Raji (cell line): ENCODE measurements around the gene FHAD1.

ENCODE experiments used
- POLR2A ChIP-seq: IDR thresholded peaks from 2 replicates; pipeline ENCODE4 v1.6.1; 2011; ENCODE audit warnings: low read depth, low read length, control low read depth; ENCODE audit not compliant: insufficient read depth

Gene FHAD1

GRCh38 chr1:15296585-15297321 lies 49.7 kb downstream of the FHAD1 start:
- TF ChIP-seq POLR2A = no peak

- no peak for TF ChIP-seq POLR2A
These were observed 52.2 kb downstream of the FHAD1 start for GRCh38 chr1:15299179-15299578.

- TF ChIP-seq POLR2A = no peak
These were observed 52.8 kb downstream of the FHAD1 start for GRCh38 chr1:15299806-15300205.

GRCh38 chr1:15303935-15304334 lies 56.9 kb downstream of the FHAD1 start:
- no peak for TF ChIP-seq POLR2A

- TF ChIP-seq POLR2A = no peak
These were observed 57.9 kb downstream of the FHAD1 start for GRCh38 chr1:15304708-15305467.

- no peak for TF ChIP-seq POLR2A
These were observed 58.4 kb downstream of the FHAD1 start for GRCh38 chr1:15305468-15305770.

- TF ChIP-seq POLR2A = no peak
These were observed 61.1 kb downstream of the FHAD1 start for GRCh38 chr1:15308135-15308534.

- TF ChIP-seq POLR2A = no peak
These were observed 61.6 kb downstream of the FHAD1 start for GRCh38 chr1:15308621-15309027.

- no peak for TF ChIP-seq POLR2A
These were observed 62.7 kb downstream of the FHAD1 start for GRCh38 chr1:15309687-15310086.

- TF ChIP-seq POLR2A = no peak
These were observed 63.5 kb downstream of the FHAD1 start for GRCh38 chr1:15310544-15310943.

GRCh38 chr1:15311122-15311822 lies 64.2 kb downstream of the FHAD1 start:
- no peak for TF ChIP-seq POLR2A

- no peak for TF ChIP-seq POLR2A
These were observed 64.9 kb downstream of the FHAD1 start for GRCh38 chr1:15311880-15312279.

- TF ChIP-seq POLR2A = no peak
These were observed 65.8 kb downstream of the FHAD1 start for GRCh38 chr1:15312626-15313411.

GRCh38 chr1:15314328-15315281 lies 67.6 kb downstream of the FHAD1 start:
- no peak for TF ChIP-seq POLR2A

GRCh38 chr1:15315815-15316214 lies 68.8 kb downstream of the FHAD1 start:
- no peak for TF ChIP-seq POLR2A

GRCh38 chr1:15316510-15316909 lies 69.5 kb downstream of the FHAD1 start:
- no peak for TF ChIP-seq POLR2A
